Activated naive CD4-positive, alpha-beta T cell treated with anti-CD3 and anti-CD28 coated beads for 36 hours (primary cell): Measurements from ENCODE around the gene GNG11. TPM values are rescaled to one million over a fixed set of nuclear protein-coding genes. Genes with fewer than 3 reads are reported as not detected.

Source experiments
- CTCF ChIA-PET: fragments of 350-600 bp; sonication (Branson Sonifier 250); formaldehyde crosslinking; loops from one replicate; lab custom pipeline; 2021; ENCODE audit warnings: antibody characterized with exemption; lab: Charles Lee
- DNase-seq: peaks from one replicate; pipeline ENCODE4 v3.0.0-alpha.2; 2020
- H3K27ac Mint-ChIP-seq: one replicate; pipeline ENCODE4 v1.8.0; 2021; ENCODE audit warnings: mild to moderate bottlenecking, mixed read lengths
- H3K27me3 Mint-ChIP-seq: one replicate; pipeline ENCODE4 v1.8.0; 2021; ENCODE audit warnings: low read depth, mixed read lengths
- H3K36me3 Mint-ChIP-seq: one replicate; pipeline ENCODE4 v1.8.0; 2021; ENCODE audit warnings: low read depth, mixed read lengths
- H3K4me1 Mint-ChIP-seq: one replicate; pipeline ENCODE4 v1.8.0; 2021; ENCODE audit warnings: low read depth, mixed read lengths
- H3K4me3 Mint-ChIP-seq: one replicate; pipeline ENCODE4 v1.8.0; 2021; ENCODE audit warnings: mild to moderate bottlenecking, moderate library complexity, mixed read lengths
- H3K9me3 Mint-ChIP-seq: one replicate; pipeline ENCODE4 v1.8.0; 2021; ENCODE audit warnings: mixed read lengths
- intact Hi-C: fragments of 100-400 bp; cut with micrococcal nuclease; formaldehyde crosslinking; loops from one replicate; pipeline ENCODE4 v1.15.1; 2023
- total RNA-seq, 2 experiments: library from RNA; stranded (reverse); gene quantifications; one replicate each; pipeline ENCODE4 v1.2.3, GENCODE V29; 2021

GNG11 gene
- total RNA-seq, 2 experiments from 2014 or later, result not detected

DNA sequence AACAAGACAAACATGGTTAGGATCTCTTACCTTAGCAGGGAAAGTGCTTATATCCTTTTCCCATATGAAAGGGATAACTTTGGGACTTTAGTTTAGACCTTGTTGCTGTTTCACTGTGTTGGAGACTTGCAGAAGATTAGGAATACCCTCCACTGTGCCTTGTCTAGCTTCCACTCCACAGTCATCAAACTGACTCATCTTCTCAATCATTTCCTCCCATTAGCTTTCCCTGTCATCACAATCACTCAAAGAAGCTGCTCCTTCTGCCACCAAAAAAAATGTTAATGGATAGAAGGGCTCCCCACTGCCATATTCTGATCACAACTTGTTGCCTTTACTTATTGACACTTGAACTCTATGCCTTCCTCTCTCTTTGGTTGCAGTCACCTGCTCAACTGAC lies 16.8 kb downstream of the GNG11 start:
- no peak for DNase-seq
- peaks cover 25% of the 10 kb centered on the region for H3K27me3 Mint-ChIP-seq
- intact Hi-C loops, result no loop called here
- H3K4me3 Mint-ChIP-seq, result no peak overlapping the region
- no peaks in the 10 kb centered on the region for H3K36me3 Mint-ChIP-seq
- no peak overlapping the region for H3K27ac Mint-ChIP-seq
- CTCF ChIA-PET, result no interaction called here
- no peaks in the 10 kb centered on the region for H3K9me3 Mint-ChIP-seq
- H3K4me1 Mint-ChIP-seq, result no peaks in the 10 kb centered on the region

DNA sequence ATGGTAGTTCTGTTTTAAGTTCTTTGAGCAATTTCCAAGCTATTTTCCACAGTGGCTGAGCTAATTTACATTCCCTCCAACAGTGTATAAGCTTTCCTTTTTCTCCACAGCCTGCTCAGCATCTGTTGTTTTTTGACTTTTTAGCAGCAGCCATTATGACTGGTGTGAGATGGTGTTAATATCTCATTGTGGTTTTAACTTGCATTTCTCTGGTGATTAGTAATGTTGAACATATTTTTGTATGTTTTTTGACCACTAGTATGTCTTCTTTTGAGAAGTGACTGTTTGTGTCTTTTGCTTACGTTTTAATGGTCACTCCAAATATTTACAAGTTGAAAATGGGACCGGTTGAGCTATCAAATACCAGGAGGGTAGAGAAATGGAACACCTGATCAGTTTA lies 20.4 kb downstream of the GNG11 start:
- no peak overlapping the region for H3K27ac Mint-ChIP-seq
- H3K36me3 Mint-ChIP-seq, result no peaks in the 10 kb centered on the region
- no peak overlapping the region for H3K4me3 Mint-ChIP-seq
- no peaks in the 10 kb centered on the region for H3K4me1 Mint-ChIP-seq
- intact Hi-C loops, result no loop called here
- H3K9me3 Mint-ChIP-seq, result no peaks in the 10 kb centered on the region
- DNase-seq, result no peak
- CTCF ChIA-PET, result no interaction called here
- peaks cover 25% of the 10 kb centered on the region for H3K27me3 Mint-ChIP-seq

DNA sequence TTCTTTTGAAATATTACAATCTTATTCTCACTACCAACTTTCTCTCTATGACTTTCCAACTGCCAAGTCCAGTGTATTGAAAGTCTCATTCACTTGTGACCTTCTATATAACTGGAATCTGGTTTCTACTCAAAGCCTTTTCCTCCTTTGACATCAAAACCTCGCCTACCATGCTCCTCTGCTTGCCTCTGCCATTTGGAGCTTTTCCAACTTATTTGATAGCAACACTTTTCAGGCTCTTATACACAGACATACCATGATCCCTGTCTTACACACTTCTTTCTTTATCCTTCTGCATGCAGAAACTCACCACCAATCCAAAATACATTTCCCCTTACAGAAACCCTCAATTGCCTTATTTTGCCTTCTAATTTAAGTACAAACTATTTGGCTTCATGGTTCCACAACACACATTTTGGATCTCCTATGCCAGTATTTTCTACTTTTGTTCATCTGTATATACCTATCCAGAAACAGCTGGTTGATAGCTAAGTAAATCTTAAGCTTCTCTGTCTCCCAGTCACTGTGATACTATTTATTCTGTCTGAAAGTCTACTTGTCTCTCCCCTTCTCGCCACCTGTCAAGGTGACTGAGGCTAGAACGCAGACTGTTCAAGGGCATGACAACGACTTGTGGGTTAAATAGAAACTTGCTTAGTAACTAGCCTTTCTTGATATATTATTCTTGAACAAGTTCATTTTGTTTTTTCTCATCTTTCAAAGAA lies 22.4 kb downstream of the GNG11 start:
- no peak for DNase-seq
- Mint-ChIP-seq H3K4me3 (no peak overlapping the region), H3K4me1 (no peaks in the 10 kb centered on the region), H3K9me3 (no peaks in the 10 kb centered on the region), H3K27ac (no peak overlapping the region), H3K36me3 (no peaks in the 10 kb centered on the region), H3K27me3 (peaks cover 23% of the 10 kb centered on the region)
- intact Hi-C loops, result no loop called here
- CTCF ChIA-PET, result interaction anchor here (0.6 kb wide), 1 partner anchor 40 kb away, joined by 4 read pairs; no protein-coding TSS in a partner anchor

DNA sequence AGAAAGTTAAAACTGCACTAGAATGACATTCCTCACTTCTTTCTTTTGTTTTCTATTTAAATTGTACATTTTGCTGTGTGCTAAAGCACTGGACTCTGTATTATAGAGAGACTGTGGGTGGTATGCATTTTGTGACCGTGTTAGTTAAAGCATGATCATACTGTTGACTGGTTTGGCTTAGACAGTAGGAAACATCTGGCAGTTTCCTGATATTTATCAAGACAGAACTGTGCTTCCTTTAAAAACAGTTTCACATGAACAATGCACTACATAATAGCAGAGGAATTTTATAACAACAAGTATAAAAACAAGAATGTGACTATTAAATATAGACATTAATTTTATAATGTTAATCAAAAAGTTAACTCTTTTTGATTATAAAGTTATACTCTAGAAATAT lies 23.1 kb downstream of the GNG11 start:
- no peak overlapping the region for H3K27ac Mint-ChIP-seq
- DNase-seq, result no peak
- no peaks in the 10 kb centered on the region for H3K9me3 Mint-ChIP-seq
- H3K4me3 Mint-ChIP-seq, result no peak overlapping the region
- intact Hi-C loops, result no loop called here
- H3K36me3 Mint-ChIP-seq, result no peaks in the 10 kb centered on the region
- peaks cover 21% of the 10 kb centered on the region for H3K27me3 Mint-ChIP-seq
- H3K4me1 Mint-ChIP-seq, result no peaks in the 10 kb centered on the region
- CTCF ChIA-PET, result no interaction called here

DNA sequence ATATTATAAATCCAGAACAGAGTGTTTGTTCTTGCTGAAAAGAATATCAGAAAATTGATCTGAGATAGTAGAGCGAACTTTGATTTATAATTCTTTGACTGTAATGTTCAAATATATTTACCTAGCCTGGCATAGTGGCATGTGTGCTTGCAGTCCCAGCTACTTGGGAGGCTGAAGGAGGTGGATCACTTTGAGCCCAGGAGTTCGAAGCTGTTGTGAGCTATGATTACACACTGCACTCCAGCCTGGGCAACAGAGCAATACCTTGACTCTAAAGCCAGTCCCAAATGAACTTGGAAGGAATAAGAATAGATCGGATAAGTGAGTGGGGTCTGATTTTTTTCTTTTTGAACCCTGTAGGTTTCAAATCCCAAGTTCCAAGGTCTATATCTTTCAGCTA lies 23.5 kb downstream of the GNG11 start:
- Mint-ChIP-seq H3K27me3 (peaks cover 16% of the 10 kb centered on the region), H3K4me1 (no peaks in the 10 kb centered on the region), H3K4me3 (no peak overlapping the region), H3K27ac (no peak overlapping the region), H3K36me3 (no peaks in the 10 kb centered on the region), H3K9me3 (no peaks in the 10 kb centered on the region)
- CTCF ChIA-PET, result no interaction called here
- no peak for DNase-seq
- intact Hi-C loops, result no loop called here

DNA sequence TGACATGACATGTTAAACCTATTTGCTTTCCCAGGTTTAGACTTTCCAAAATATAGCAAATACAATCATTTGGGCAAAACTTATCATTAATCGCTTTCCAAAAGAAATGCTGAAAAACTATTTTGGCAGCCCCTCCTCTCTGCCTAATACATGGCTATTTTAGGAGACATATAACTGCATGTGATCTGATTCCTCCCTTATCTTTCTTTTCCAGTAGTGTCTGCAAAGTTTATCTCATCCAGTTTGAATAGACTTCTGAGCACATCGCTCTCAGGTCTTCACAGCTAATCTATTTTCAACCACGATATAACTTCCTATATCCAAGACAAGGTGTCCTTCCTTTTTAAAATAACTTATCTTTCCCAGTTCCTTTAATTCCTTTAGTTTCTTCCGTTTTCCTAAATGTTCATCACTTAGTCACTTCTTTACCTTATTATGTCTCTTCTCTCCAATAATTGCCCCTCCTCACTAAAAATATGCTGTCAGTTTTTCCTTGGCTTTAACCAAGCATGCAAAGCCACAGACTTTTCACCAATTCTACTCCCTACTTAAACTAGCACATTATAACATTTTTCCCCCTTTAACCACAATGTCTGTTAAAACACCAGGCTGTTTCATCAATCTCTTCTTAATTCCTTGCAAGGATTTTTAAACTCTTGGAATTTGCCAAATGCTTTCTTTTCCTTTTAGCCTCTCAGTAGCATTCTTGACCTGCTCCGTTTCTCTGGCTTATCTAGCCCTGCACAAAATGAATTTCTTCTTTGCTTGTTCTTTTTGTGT lies 24.4 kb downstream of the GNG11 start:
- intact Hi-C loops, result no loop called here
- H3K36me3 Mint-ChIP-seq, result no peaks in the 10 kb centered on the region
- H3K27ac Mint-ChIP-seq, result no peak overlapping the region
- no peaks in the 10 kb centered on the region for H3K4me1 Mint-ChIP-seq
- no peak for DNase-seq
- no peak overlapping the region for H3K4me3 Mint-ChIP-seq
- H3K27me3 Mint-ChIP-seq, result peaks cover 13% of the 10 kb centered on the region
- H3K9me3 Mint-ChIP-seq, result no peaks in the 10 kb centered on the region
- CTCF ChIA-PET, result no interaction called here

DNA sequence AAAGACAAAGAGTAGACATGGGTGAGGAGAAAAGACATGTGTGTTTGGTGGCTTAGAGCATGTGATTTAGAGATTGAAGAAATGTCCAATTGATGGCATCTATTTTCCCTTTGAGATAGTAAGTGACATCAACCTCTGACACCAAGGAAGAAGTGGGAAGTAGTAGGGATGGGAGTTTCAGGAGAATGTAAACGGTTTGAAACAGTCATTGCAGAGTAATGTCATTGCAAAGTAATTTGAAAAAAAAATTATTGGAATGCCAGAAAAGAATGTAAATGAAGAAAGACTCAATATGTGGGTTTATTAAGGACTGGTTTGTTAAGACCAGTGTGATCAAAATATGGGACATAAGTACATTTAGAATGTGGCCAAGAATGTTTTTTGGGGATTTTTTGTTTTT lies 26.6 kb downstream of the GNG11 start:
- no peaks in the 10 kb centered on the region for H3K4me1 Mint-ChIP-seq
- intact Hi-C loops, result no loop called here
- no peaks in the 10 kb centered on the region for H3K36me3 Mint-ChIP-seq
- H3K4me3 Mint-ChIP-seq, result no peak overlapping the region
- peaks cover 8% of the 10 kb centered on the region for H3K27me3 Mint-ChIP-seq
- no peak for DNase-seq
- CTCF ChIA-PET, result no interaction called here
- H3K9me3 Mint-ChIP-seq, result no peaks in the 10 kb centered on the region
- no peak overlapping the region for H3K27ac Mint-ChIP-seq

DNA sequence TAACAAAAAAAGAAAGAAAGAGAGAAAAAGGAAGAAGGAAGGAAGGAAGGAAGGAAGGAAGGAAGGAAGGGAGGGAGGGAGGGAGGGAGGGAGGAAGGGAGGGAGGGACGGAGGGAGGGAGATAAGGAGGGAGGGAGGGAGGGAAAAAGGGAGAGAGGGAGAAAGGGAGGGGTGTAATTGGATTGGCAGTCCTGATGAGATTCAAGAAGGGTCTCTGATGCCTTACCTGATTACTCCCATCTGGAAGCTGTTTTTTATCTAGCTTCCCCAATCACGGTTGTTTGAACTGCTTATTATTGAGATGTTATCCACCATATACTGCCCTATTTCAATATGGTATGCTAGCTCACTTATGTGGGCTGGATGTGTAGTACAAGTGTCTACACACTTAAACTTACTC lies 27.3 kb downstream of the GNG11 start:
- H3K27ac Mint-ChIP-seq, result no peak overlapping the region
- no peaks in the 10 kb centered on the region for H3K4me1 Mint-ChIP-seq
- no peaks in the 10 kb centered on the region for H3K9me3 Mint-ChIP-seq
- intact Hi-C loops, result no loop called here
- no peak overlapping the region for H3K4me3 Mint-ChIP-seq
- H3K36me3 Mint-ChIP-seq, result no peaks in the 10 kb centered on the region
- H3K27me3 Mint-ChIP-seq, result peaks cover 6% of the 10 kb centered on the region
- CTCF ChIA-PET, result no interaction called here
- no peak for DNase-seq

DNA sequence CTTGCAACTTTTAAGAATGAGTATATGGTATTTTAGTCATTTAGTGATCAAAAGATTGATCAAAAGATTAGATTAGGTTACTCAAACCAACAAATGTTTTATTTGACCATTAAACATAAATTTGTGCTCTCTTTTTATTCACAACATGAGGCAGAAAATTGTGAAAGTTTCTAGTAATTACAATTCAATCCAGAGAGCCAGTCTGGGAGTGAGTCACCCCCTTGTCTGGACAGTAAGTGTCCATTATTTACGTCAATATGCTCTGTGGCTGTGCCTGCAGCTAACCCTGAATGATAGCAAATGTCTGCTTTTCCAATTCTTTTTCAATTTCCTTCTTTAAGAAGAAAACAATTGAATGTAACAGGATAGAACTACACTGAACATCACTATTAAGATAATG lies 27.9 kb downstream of the GNG11 start:
- H3K9me3 Mint-ChIP-seq, result no peaks in the 10 kb centered on the region
- intact Hi-C loops, result no loop called here
- CTCF ChIA-PET, result no interaction called here
- no peaks in the 10 kb centered on the region for H3K36me3 Mint-ChIP-seq
- no peak overlapping the region for H3K4me3 Mint-ChIP-seq
- H3K27me3 Mint-ChIP-seq, result peaks cover 3% of the 10 kb centered on the region
- no peaks in the 10 kb centered on the region for H3K4me1 Mint-ChIP-seq
- no peak overlapping the region for H3K27ac Mint-ChIP-seq
- DNase-seq, result no peak

DNA sequence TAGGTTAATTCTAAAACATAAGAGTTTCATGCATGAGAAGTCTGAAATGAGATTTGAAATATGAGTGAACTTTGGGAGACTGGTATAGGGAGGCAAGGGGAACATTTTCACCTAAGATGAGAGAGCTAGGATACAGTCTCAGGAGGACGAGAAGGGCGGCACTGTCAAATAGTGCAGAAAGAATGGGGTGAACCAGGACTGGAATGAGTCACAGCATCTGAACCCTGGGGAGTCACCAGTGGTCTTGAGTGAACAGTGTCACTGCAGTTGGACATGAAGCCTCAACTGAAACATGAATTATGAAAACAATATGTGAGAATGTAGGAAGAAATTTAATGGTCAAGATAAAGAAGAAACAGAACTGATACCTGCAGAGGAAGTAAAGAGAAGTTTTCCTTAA lies 33.8 kb downstream of the GNG11 start:
- no peaks in the 10 kb centered on the region for H3K4me1 Mint-ChIP-seq

DNA sequence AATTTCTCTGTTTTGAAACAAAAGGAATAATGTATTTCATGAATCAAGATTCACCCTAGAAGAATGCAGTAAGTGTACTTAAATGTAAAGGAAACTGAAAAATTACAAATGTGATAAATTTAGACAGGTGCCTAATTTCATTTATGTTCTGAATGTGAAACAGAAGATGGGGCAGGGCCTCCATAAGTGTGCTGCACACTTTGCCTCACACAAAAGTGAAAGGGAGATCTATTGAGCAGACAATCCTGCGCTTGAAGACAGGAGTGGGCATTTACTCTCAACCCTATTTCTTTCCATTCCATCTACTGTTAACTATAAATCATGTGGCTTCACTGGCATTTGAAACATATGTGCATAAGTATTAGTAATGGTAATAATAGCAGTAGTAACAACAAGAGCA lies 36.2 kb downstream of the GNG11 start:
- Mint-ChIP-seq H3K4me3 (no peak overlapping the region), H3K27ac (no peak overlapping the region)
- DNase-seq, result no peak

More for the DNA sequence above, 33.8 kb downstream of the GNG11 start:
- no peak overlapping the region for H3K27ac Mint-ChIP-seq
- no peak overlapping the region for H3K4me3 Mint-ChIP-seq
- no peaks in the 10 kb centered on the region for H3K9me3 Mint-ChIP-seq
- H3K27me3 Mint-ChIP-seq, result no peaks in the 10 kb centered on the region
- DNase-seq, result no peak
- intact Hi-C loops, result no loop called here
- no peaks in the 10 kb centered on the region for H3K36me3 Mint-ChIP-seq
- CTCF ChIA-PET, result no interaction called here

DNA sequence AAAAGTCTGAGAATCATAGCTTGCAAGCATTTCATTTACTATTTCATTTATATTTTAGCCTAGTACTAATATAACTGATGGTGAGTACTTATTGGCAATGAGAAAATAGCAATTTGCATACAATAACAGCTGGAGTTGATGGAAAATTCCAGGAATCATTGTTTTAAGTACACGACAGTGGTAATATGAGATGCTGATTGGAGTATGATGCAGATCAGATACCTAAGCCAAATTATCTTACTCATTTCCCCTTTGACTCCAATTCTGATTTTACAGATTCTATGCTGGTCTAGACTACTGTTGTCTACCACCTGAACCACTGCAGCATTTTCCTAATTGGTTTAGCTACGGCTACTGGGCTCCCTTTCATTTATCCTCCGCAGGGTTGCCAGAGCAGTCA lies 36.7 kb downstream of the GNG11 start:
- Mint-ChIP-seq H3K9me3 (no peaks in the 10 kb centered on the region), H3K27me3 (no peaks in the 10 kb centered on the region), H3K36me3 (no peaks in the 10 kb centered on the region), H3K27ac (no peak overlapping the region), H3K4me3 (no peak overlapping the region), H3K4me1 (no peaks in the 10 kb centered on the region)
- intact Hi-C loops, result no loop called here
- DNase-seq, result no peak
- CTCF ChIA-PET, result no interaction called here

More for the DNA sequence above, 36.2 kb downstream of the GNG11 start:
- CTCF ChIA-PET, result no interaction called here
- intact Hi-C loops, result no loop called here
- Mint-ChIP-seq H3K4me1 (no peaks in the 10 kb centered on the region), H3K27me3 (no peaks in the 10 kb centered on the region), H3K9me3 (no peaks in the 10 kb centered on the region), H3K36me3 (no peaks in the 10 kb centered on the region)

DNA sequence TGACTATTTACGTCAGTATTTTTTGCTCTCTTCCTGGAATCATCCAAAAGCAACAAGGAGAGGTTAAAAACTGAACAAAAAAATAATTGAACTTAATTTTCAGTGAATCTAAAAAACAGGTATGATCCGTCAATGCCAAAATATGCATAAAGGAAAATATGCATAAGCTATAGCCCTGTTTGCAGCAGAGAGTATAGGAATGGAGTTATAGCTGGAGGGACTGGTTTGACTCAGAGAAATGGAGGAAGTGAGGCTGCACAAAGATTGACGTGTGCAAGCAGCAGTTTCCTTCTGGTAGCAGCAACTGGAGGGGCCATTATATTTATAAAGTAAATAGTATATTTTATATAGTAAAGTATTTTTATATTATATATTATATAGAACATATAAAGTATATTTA lies 37.1 kb downstream of the GNG11 start:
- no peak for DNase-seq
- CTCF ChIA-PET, result no interaction called here
- intact Hi-C loops, result no loop called here

More for the DNA sequence above, 37.1 kb downstream of the GNG11 start:
- no peaks in the 10 kb centered on the region for H3K4me1 Mint-ChIP-seq
- no peaks in the 10 kb centered on the region for H3K36me3 Mint-ChIP-seq
- H3K4me3 Mint-ChIP-seq, result no peak overlapping the region
- H3K9me3 Mint-ChIP-seq, result no peaks in the 10 kb centered on the region
- H3K27me3 Mint-ChIP-seq, result no peaks in the 10 kb centered on the region
- H3K27ac Mint-ChIP-seq, result no peak overlapping the region
